H1 (cell line): Measurements from ENCODE around the gene RIMBP2. TPM values are rescaled to one million over a fixed set of nuclear protein-coding genes. Genes with fewer than 3 reads are reported as not detected.

Experiments used
- CTCF ChIA-PET: fragments of 300-600 bp; sonication (Branson Sonifier 250); formaldehyde crosslinking; loops from one replicate; lab custom pipeline; 2021; ENCODE audit not compliant: partially characterized antibody; lab: Charles Lee
- POLR2A ChIA-PET: fragments of 300-600 bp; sonication (Branson Sonifier 250); formaldehyde crosslinking; loops from one replicate; lab custom pipeline; 2021; ENCODE audit warnings: inconsistent platforms; ENCODE audit not compliant: partially characterized antibody; lab: Charles Lee
- DNase-seq, 2 experiments: peaks; one replicate each; pipeline versions ENCODE4 v3.0.0 to v3.0.0-alpha.2; 2010 to 2022; ENCODE audit warnings: low spot score in 2 of 2, low read depth in 1 of 2, mixed read lengths in 1 of 2
- FAIRE-seq: peaks from 2 replicates; lab custom pipeline; 2011; peaks lifted over from hg19 to GRCh38; lab: Jason Lieb, UNC
- H2AFZ ChIP-seq: 2 replicates; pipeline ENCODE4 v1.8.1; 2012; ENCODE audit warnings: low read length, inconsistent platforms
- H2AK5ac ChIP-seq: 2 replicates; pipeline ENCODE4 v1.6.1; 2013; ENCODE audit warnings: low read depth, low read length
- H2BK120ac ChIP-seq: replicated peaks from 2 replicates; pipeline ENCODE3; 2013; ENCODE audit warnings: low read depth, low read length, inconsistent platforms
- H2BK12ac ChIP-seq: 2 replicates; pipeline ENCODE4 v1.6.1; 2013; ENCODE audit warnings: low read depth, low read length
- H2BK15ac ChIP-seq: 2 replicates; pipeline ENCODE4 v1.6.1; 2013; ENCODE audit warnings: low read length
- H2BK20ac ChIP-seq: 2 replicates; pipeline ENCODE4 v1.6.1; 2013; ENCODE audit warnings: low read length
- H2BK5ac ChIP-seq: 2 replicates; pipeline ENCODE4 v1.6.1; 2013; ENCODE audit warnings: low read depth, low read length
- H3K14ac ChIP-seq: 2 replicates; pipeline ENCODE4 v1.6.1; 2013; ENCODE audit warnings: inconsistent platforms; ENCODE audit not compliant: insufficient read length
- H3K18ac ChIP-seq: 2 replicates; pipeline ENCODE4 v1.6.1; 2013; ENCODE audit warnings: low read length; ENCODE audit errors: extremely low read depth
- H3K23ac ChIP-seq: 2 replicates; pipeline ENCODE4 v1.6.1; 2013; ENCODE audit warnings: inconsistent platforms; ENCODE audit not compliant: insufficient read length
- H3K23me2 ChIP-seq: 2 replicates; pipeline ENCODE4 v1.6.1; 2013; ENCODE audit warnings: low read depth, low read length
- H3K27ac ChIP-seq: 2 replicates; pipeline ENCODE4 v1.6.1; 2011; ENCODE audit warnings: low read depth, low read length, inconsistent platforms
- H3K27me3 ChIP-seq, 4 experiments: replicated peaks in 1 of 4; 1 replicate in 1 of 4; 2 replicates in 3 of 4; pipeline versions ENCODE4 v1.6.1 to v1.8.1; 2011 to 2013; ENCODE audit warnings: low read length in 3 of 4, mild to moderate bottlenecking in 3 of 4, inconsistent platforms in 2 of 4, mixed read lengths in 2 of 4, moderate library complexity in 1 of 4; ENCODE audit not compliant: control insufficient read depth in 3 of 4, insufficient read depth in 3 of 4; ENCODE audit errors: extremely low read depth in 1 of 4
- H3K36me3 ChIP-seq, 4 experiments: 2 replicates each; pipeline versions ENCODE4 v1.6.1 to v1.8.1; 2011 to 2013; ENCODE audit warnings: mild to moderate bottlenecking in 4 of 4, low read length in 3 of 4, moderate library complexity in 2 of 4, control low read depth in 1 of 4, inconsistent platforms in 1 of 4; ENCODE audit not compliant: insufficient read depth in 4 of 4, control insufficient read depth in 2 of 4
- H3K4ac ChIP-seq: replicated peaks from 2 replicates; pipeline ENCODE3; 2013; ENCODE audit warnings: low read length, low read depth, mixed read lengths, inconsistent platforms; ENCODE audit not compliant: insufficient read length
- H3K4me1 ChIP-seq, 4 experiments: replicated peaks in 1 of 4; 1 replicate in 1 of 4; 2 replicates in 3 of 4; pipeline versions ENCODE4 v1.6.1 to v1.8.1; 2011 to 2013; ENCODE audit warnings: low read length in 3 of 4, inconsistent platforms in 2 of 4, mixed read lengths in 1 of 4; ENCODE audit not compliant: insufficient read depth in 4 of 4, control insufficient read depth in 3 of 4
- H3K4me2 ChIP-seq, 2 experiments: 2 replicates each; pipeline versions ENCODE4 v1.6.1 to v1.8.1; 2011 to 2013; ENCODE audit warnings: low read depth in 2 of 2, low read length in 2 of 2, control low read depth in 1 of 2, inconsistent platforms in 1 of 2, mild to moderate bottlenecking in 1 of 2; ENCODE audit not compliant: insufficient read depth in 1 of 2
- H3K4me3 ChIP-seq, 4 experiments: fragments of 200-600, 300-600 bp in 1 of 4; sonication (generic), shearing (Covaris generic), sonication (Bioruptor Twin) in 1 of 4; 2 replicates each; pipeline versions ENCODE4 v1.5.1 to v1.8.1; 2011 to 2016; ENCODE audit warnings: low read length in 4 of 4, low read depth in 3 of 4, control low read depth in 2 of 4, inconsistent platforms in 2 of 4, mild to moderate bottlenecking in 2 of 4, mixed read lengths in 1 of 4, moderate library complexity in 1 of 4; ENCODE audit not compliant: insufficient read depth in 2 of 4; ENCODE audit errors: extremely low read depth in 1 of 4
- H3K56ac ChIP-seq: replicated peaks from 2 replicates; pipeline ENCODE3; 2013; ENCODE audit warnings: low read depth, mild to moderate bottlenecking, mixed read lengths, low read length, inconsistent platforms; ENCODE audit not compliant: insufficient read length
- H3K79me1 ChIP-seq: 2 replicates; pipeline ENCODE4 v1.6.1; 2013; ENCODE audit warnings: low read depth, low read length, control low read depth
- H3K79me2 ChIP-seq, 2 experiments: 2 replicates each; pipeline versions ENCODE4 v1.6.1 to v1.8.1; 2012 to 2013; ENCODE audit warnings: low read length in 2 of 2, mild to moderate bottlenecking in 2 of 2, inconsistent platforms in 1 of 2; ENCODE audit not compliant: insufficient read depth in 2 of 2, control insufficient read depth in 1 of 2
- H3K9ac ChIP-seq, 4 experiments: replicated peaks in 1 of 4; 1 replicate in 1 of 4; 2 replicates in 3 of 4; pipeline versions ENCODE4 v1.6.1 to v1.8.1; 2011 to 2013; ENCODE audit warnings: low read depth in 3 of 4, low read length in 3 of 4, control low read depth in 2 of 4, mild to moderate bottlenecking in 2 of 4, moderate library complexity in 2 of 4, inconsistent platforms in 1 of 4; ENCODE audit errors: extremely low read depth in 1 of 4
- H3K9me3 ChIP-seq, 2 experiments: 2 replicates each; pipeline versions ENCODE4 v1.6.1 to v1.8.1; 2012 to 2013; ENCODE audit warnings: mild to moderate bottlenecking in 2 of 2, moderate library complexity in 2 of 2, control low read depth in 1 of 2, inconsistent platforms in 1 of 2, low read depth in 1 of 2, low read length in 1 of 2, mixed read lengths in 1 of 2; ENCODE audit not compliant: insufficient read depth in 2 of 2
- H4K20me1 ChIP-seq, 2 experiments: replicated peaks in 1 of 2; 2 replicates each; pipeline versions ENCODE3 to v1.8.1; 2011 to 2013; ENCODE audit warnings: inconsistent platforms in 2 of 2, low read length in 2 of 2, mild to moderate bottlenecking in 1 of 2; ENCODE audit not compliant: insufficient read depth in 2 of 2, control insufficient read depth in 1 of 2
- H4K5ac ChIP-seq: 2 replicates; pipeline ENCODE4 v1.6.1; 2013; ENCODE audit warnings: low read length, low read depth, mixed read lengths, inconsistent platforms; ENCODE audit not compliant: insufficient read length
- H4K8ac ChIP-seq: 2 replicates; pipeline ENCODE4 v1.8.0; 2013; ENCODE audit warnings: mild to moderate bottlenecking, moderate library complexity, low read length, inconsistent platforms; ENCODE audit not compliant: insufficient read depth; ENCODE audit errors: extremely low read depth
- H4K91ac ChIP-seq: replicated peaks from 2 replicates; pipeline ENCODE3; 2013; ENCODE audit warnings: low read length, mixed read lengths, inconsistent platforms; ENCODE audit not compliant: insufficient read length
- MAFK ChIP-seq: IDR thresholded peaks from 2 replicates; pipeline ENCODE4 v1.6.1; 2012; ENCODE audit warnings: low read depth, mild to moderate bottlenecking, improper control_type of control experiment, low read length
- PHF8 ChIP-seq: fragments of 200-600 bp; sonication (generic); conservative IDR thresholded peaks from 2 replicates; pipeline ENCODE4 v1.7.1; 2012; ENCODE audit warnings: low read depth, mild to moderate bottlenecking, inconsistent platforms, low read length, moderate library complexity
- WGBS, 2 experiments: shearing (Covaris generic) in 1 of 2; methylation state at CpG; one replicate each; pipeline versions ENCODE4 v1.1.6 to v1.1.7; 2013 to 2015; ENCODE audit warnings: low lambda C conversion rate in 2 of 2, mixed read lengths in 2 of 2, inconsistent platforms in 1 of 2, low coverage in 1 of 2, missing lambda C conversion rate in 1 of 2; ENCODE audit not compliant: insufficient replicate concordance in 2 of 2, insufficient coverage in 1 of 2, insufficient read length in 1 of 2; ENCODE audit errors: extremely low coverage in 1 of 2, missing lambda C conversion rate in 1 of 2; 5-methylcytosine and 5-hydroxymethylcytosine counted together
- polyA plus RNA-seq, 7 experiments: library from polyadenylated mRNA; depleted of rRNA in 3 of 7; stranded (reverse) in 5 of 7; unstranded in 2 of 7; fragments of >200 nt in 5 of 7; fragments of 200-250 nt in 2 of 7; gene quantifications; 1 replicate in 5 of 7; 2 replicates in 1 of 7; 4 replicates in 1 of 7; pipeline versions ENCODE4 v1.2.1 to v1.2.3, GENCODE V29; 2011 to 2013; ENCODE audit warnings: missing spikeins in 2 of 7, mixed read lengths in 2 of 7
- total RNA-seq: library from RNA; stranded (reverse); fragmentation: NEBNext Ultra II Directional; extraction: Animal tissue kit (Norgen Biotek cat#: 25700); gene quantifications from 2 replicates; pipeline ENCODE4 v1.2.1, GENCODE V29; 2021
- TF ChIP-seq, protein P1 (sequence below), 3 experiments: IDR thresholded peaks; 1 replicate in 2 of 3; 2 replicates in 1 of 3; pipeline versions ENCODE4 v1.5.1 to v1.6.1; 2011; ENCODE audit warnings: low read length in 3 of 3, mild to moderate bottlenecking in 3 of 3, inconsistent platforms in 2 of 3, low read depth in 1 of 3, moderate library complexity in 1 of 3; ENCODE audit not compliant: insufficient read depth in 1 of 3; ENCODE audit errors: control extremely low read depth in 1 of 3

RIMBP2 gene
- total and polyA plus RNA-seq, 2 of the 8 experiments (the other 6 are each of a cell fraction or from before 2014, with no cell fraction given), result 0.18 to 0.65 TPM

DNA sequence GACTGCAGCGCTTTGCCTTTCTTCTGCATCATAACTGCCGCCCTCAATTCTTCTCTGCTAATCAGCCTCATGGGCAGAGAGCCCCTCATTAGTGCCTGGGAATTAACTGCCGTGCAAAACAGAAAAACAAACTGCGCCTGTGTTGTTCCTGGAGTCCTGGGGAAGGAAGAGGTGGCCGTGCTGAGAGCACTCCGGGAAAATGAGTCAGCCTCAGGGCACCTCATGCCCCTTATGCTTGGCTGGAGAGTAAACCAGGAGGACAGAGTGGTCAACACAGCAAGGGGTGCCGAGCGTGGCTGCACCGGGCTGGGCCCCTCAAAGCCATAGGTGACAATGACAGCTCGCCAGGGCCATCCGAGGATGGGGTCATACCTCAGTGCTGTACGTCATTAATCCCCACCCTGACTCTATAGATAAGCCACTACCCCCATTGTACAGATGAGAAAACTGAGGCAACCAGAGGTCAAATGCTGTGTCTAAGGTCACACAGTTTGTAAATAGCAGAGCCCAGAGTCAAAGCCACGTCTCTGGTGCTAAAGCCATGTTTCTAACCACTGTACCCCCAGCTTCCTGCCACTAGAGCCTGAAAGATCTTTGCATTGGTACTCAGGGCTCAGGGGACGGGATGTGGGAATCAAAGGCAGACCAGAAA is 74.4 kb downstream of the RIMBP2 start:
- Histone ChIP-seq H3K56ac (no peak overlapping the region), H3K4me2 (no peak overlapping the region), H3K23ac (no peak overlapping the region), H2BK5ac (no peak overlapping the region), H2AFZ (no peak overlapping the region), H2BK12ac (no peak overlapping the region), H3K18ac (no peak overlapping the region), H3K14ac (no peak overlapping the region), H2BK20ac (no peak overlapping the region), H3K4ac (no peak overlapping the region), H3K4me1 (no peaks in the 10 kb centered on the region), H4K8ac (no peak overlapping the region), H4K91ac (no peak overlapping the region), H3K27ac (no peak overlapping the region), H3K9me3 (peaks cover 0 to 5% of the 10 kb centered on the region in 2 experiments; a peak in 1 of 4 replicates), H3K4me3 (no peak overlapping the region), H3K79me2 (no peaks in the 10 kb centered on the region), H2BK120ac (no peak overlapping the region), H3K36me3 (no peaks in the 10 kb centered on the region), H3K9ac (no peak overlapping the region), H4K20me1 (no peaks in the 10 kb centered on the region), H3K79me1 (no peaks in the 10 kb centered on the region), H4K5ac (no peak overlapping the region), H2AK5ac (no peak overlapping the region), H2BK15ac (no peak overlapping the region), H3K23me2 (no peaks in the 10 kb centered on the region), H3K27me3 (no peaks in the 10 kb centered on the region)
- ChIA-PET POLR2A (no interaction called here), CTCF (no interaction called here)
- WGBS, 2 experiments, result 94% methylated on average over 14 of the region's 14 CpGs; no CpG with 5 or more reads in 1 of the 2 experiments
- DNase-seq (no peak), FAIRE-seq (no peak)
- TF ChIP-seq PHF8 (no peak), MAFK (no peak)
- TF ChIP-seq, protein P1, sequence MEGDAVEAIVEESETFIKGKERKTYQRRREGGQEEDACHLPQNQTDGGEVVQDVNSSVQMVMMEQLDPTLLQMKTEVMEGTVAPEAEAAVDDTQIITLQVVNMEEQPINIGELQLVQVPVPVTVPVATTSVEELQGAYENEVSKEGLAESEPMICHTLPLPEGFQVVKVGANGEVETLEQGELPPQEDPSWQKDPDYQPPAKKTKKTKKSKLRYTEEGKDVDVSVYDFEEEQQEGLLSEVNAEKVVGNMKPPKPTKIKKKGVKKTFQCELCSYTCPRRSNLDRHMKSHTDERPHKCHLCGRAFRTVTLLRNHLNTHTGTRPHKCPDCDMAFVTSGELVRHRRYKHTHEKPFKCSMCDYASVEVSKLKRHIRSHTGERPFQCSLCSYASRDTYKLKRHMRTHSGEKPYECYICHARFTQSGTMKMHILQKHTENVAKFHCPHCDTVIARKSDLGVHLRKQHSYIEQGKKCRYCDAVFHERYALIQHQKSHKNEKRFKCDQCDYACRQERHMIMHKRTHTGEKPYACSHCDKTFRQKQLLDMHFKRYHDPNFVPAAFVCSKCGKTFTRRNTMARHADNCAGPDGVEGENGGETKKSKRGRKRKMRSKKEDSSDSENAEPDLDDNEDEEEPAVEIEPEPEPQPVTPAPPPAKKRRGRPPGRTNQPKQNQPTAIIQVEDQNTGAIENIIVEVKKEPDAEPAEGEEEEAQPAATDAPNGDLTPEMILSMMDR (IDR thresholded peaks at IDR 0.05; ENCODE audit: control extremely low read depth in 1 of 3, insufficient read depth in 1 of 3, low read depth in 1 of 3, low read length in 3 of 3), result no peak
